Hepatocyte (in vitro differentiated cells): ENCODE data around the gene ALAD. TPM values are rescaled to one million over a fixed set of nuclear protein-coding genes. Genes with fewer than 3 reads are reported as not detected.
"Not testable (repeated sequence)": the region's sequence is repeated elsewhere in the genome, so short reads cannot be mapped to it uniquely, and the experiment has no call there.

ENCODE experiments used
- DNase-seq: peaks from one replicate; pipeline ENCODE4 v3.0.0-alpha.2; 2016; ENCODE audit warnings: low spot score
- H2AFZ ChIP-seq: fragments of 200-600 bp; sonication (generic); 2 replicates; pipeline ENCODE4 v1.6.0; 2016; ENCODE audit warnings: antibody characterized with exemption, mild to moderate bottlenecking
- H3K27ac ChIP-seq: fragments of 200-600 bp; sonication (generic); 2 replicates; pipeline ENCODE4 v1.5.1; 2016; ENCODE audit warnings: mild to moderate bottlenecking
- H3K27me3 ChIP-seq: fragments of 200-600 bp; sonication (generic); 2 replicates; pipeline ENCODE4 v1.6.1; 2016
- H3K36me3 ChIP-seq: fragments of 200-600 bp; sonication (generic); replicated peaks from 2 replicates; pipeline ENCODE4 v1.5.1; 2016; ENCODE audit warnings: low read depth; ENCODE audit not compliant: insufficient read depth
- H3K4me1 ChIP-seq: fragments of 200-600 bp; sonication (generic); 2 replicates; pipeline ENCODE4 v1.5.1; 2016; ENCODE audit warnings: mild to moderate bottlenecking, moderate library complexity; ENCODE audit not compliant: insufficient read depth
- H3K4me2 ChIP-seq: fragments of 200-600 bp; sonication (generic); 2 replicates; pipeline ENCODE4 v1.6.0; 2016
- H3K4me3 ChIP-seq: fragments of 200-600 bp; sonication (generic); 2 replicates; pipeline ENCODE4 v1.5.1; 2016; ENCODE audit warnings: mild to moderate bottlenecking
- H3K79me2 ChIP-seq: fragments of 200-600 bp; sonication (generic); 2 replicates; pipeline ENCODE4 v1.6.0; 2017; ENCODE audit warnings: mild to moderate bottlenecking
- H3K9me2 ChIP-seq: fragments of 200-600 bp; sonication (generic); replicated peaks from 2 replicates; pipeline ENCODE4 v1.6.0; 2017; ENCODE audit warnings: mild to moderate bottlenecking; ENCODE audit not compliant: insufficient read depth
- H3K9me3 ChIP-seq: fragments of 200-600 bp; sonication (generic); 2 replicates; pipeline ENCODE4 v1.5.1; 2016; ENCODE audit warnings: low read depth, mild to moderate bottlenecking
- H4K20me1 ChIP-seq: fragments of 200-600 bp; sonication (generic); 2 replicates; pipeline ENCODE4 v1.6.0; 2016; ENCODE audit warnings: mild to moderate bottlenecking; ENCODE audit not compliant: insufficient read depth, poor library complexity, severe bottlenecking
- CTCF ChIP-seq: fragments of 200-600 bp; sonication (generic); IDR thresholded peaks from 2 replicates; pipeline ENCODE4 v1.5.1; 2016; ENCODE audit warnings: antibody characterized with exemption, mild to moderate bottlenecking; ENCODE audit not compliant: poor library complexity
- EZH2 ChIP-seq: fragments of 200-600 bp; sonication (generic); IDR thresholded peaks from 2 replicates; pipeline ENCODE4 v1.6.1; 2016; ENCODE audit warnings: antibody characterized with exemption, mild to moderate bottlenecking, borderline replicate concordance
- EZH2phosphoT487 ChIP-seq: fragments of 200-600 bp; sonication (generic); IDR thresholded peaks from one replicate; pipeline ENCODE4 v1.6.1; 2018; ENCODE audit warnings: antibody characterized with exemption, mild to moderate bottlenecking, low read depth, moderate library complexity; ENCODE audit not compliant: unreplicated experiment, severe bottlenecking
- WGBS: methylation state at CpG from one replicate; pipeline ENCODE4 v1.1.6; 2016; ENCODE audit warnings: low lambda C conversion rate; ENCODE audit errors: missing lambda C conversion rate; 5-methylcytosine and 5-hydroxymethylcytosine counted together
- polyA plus RNA-seq: library from polyadenylated mRNA; unstranded; fragments of >200 nt; fragmentation: Nextera tagmentation; extraction: Ambion mirVana; gene quantifications from 2 replicates; pipeline ENCODE4 v1.2.1, GENCODE V29; 2016
- total RNA-seq: library from RNA; depleted of rRNA; stranded (reverse); fragments of >200 nt; gene quantifications from 2 replicates; pipeline ENCODE4 v1.2.3, GENCODE V29; 2014

The ALAD gene
- total and polyA plus RNA-seq, 2 experiments from 2014 or later = 27.8 to 43.8 TPM

GRCh38 chr9:113410207-113410864, 9.3 kb upstream of the ALAD start, which contains the start of the genes C9orf43 and POLE3:
Gene C9orf43 (plus strand): TSS chr9:113410747. CDS start chr9:113413494, 2,747 bp downstream.
Gene POLE3 (minus strand): TSS chr9:113410675. CDS start chr9:113410293, 382 bp downstream.
- H3K27ac ChIP-seq = peak within 1 kb of the TSS; percentile 97
- no peaks in the 10 kb centered on the region for H4K20me1 ChIP-seq
- TF ChIP-seq CTCF (no peak), EZH2 (no peak), EZH2phosphoT487 (no peak)
- no peaks in the 10 kb centered on the region for H3K9me3 ChIP-seq
- no peaks in the 10 kb centered on the region for H3K9me2 ChIP-seq
- no peaks in the 10 kb centered on the region for H3K36me3 ChIP-seq
- peak within 1 kb of the TSS; percentile 82 for H2AFZ ChIP-seq
- H3K27me3 ChIP-seq = no peaks in the 10 kb centered on the region
- peak; percentile 98 for DNase-seq
- no peaks in the 10 kb centered on the region for H3K4me1 ChIP-seq
- H3K4me2 ChIP-seq = peak within 1 kb of the TSS; percentile 99
- H3K4me3 ChIP-seq = peak within 1 kb of the TSS; percentile 60
- peaks cover 18% of the 10 kb centered on the region for H3K79me2 ChIP-seq
- under 1% methylated on average over 50 of the region's 61 CpGs for WGBS

- Histone ChIP-seq H3K4me1 (no peaks in the 10 kb centered on the region), H4K20me1 (no peaks in the 10 kb centered on the region), H3K36me3 (no peaks in the 10 kb centered on the region), H3K79me2 (peaks cover 18% of the 10 kb centered on the region), H3K27ac (peak overlapping the region; percentile 97), H2AFZ (peak overlapping the region; percentile 62), H3K4me3 (peak overlapping the region; percentile 30), H3K27me3 (no peaks in the 10 kb centered on the region), H3K9me3 (no peaks in the 10 kb centered on the region), H3K9me2 (no peaks in the 10 kb centered on the region), H3K4me2 (peak overlapping the region; percentile 99)
- WGBS = under 1% methylated on average over 20 of the region's 20 CpGs
- TF ChIP-seq EZH2 = no peak
- no peak for TF ChIP-seq CTCF
- no peak for TF ChIP-seq EZH2phosphoT487
- no peak for DNase-seq
Measured at GRCh38 chr9:113409883-113410206, 8.8 kb upstream of the ALAD start.

GRCh38 chr9:113409481-113409880, 8.4 kb upstream of the ALAD start:
- TF ChIP-seq EZH2phosphoT487 = no peak
- H3K27me3 ChIP-seq = no peaks in the 10 kb centered on the region
- peak overlapping the region; percentile 99 for H3K4me2 ChIP-seq
- peaks cover 18% of the 10 kb centered on the region for H3K79me2 ChIP-seq
- 54% methylated on average over 10 of the region's 10 CpGs for WGBS
- DNase-seq = no peak
- H3K27ac ChIP-seq = peak overlapping the region; percentile 97
- H2AFZ ChIP-seq = peak overlapping the region; percentile 62
- no peaks in the 10 kb centered on the region for H3K4me1 ChIP-seq
- peak overlapping the region; percentile 30 for H3K4me3 ChIP-seq
- no peaks in the 10 kb centered on the region for H4K20me1 ChIP-seq
- H3K36me3 ChIP-seq = no peaks in the 10 kb centered on the region
- no peaks in the 10 kb centered on the region for H3K9me3 ChIP-seq
- no peaks in the 10 kb centered on the region for H3K9me2 ChIP-seq

GRCh38 chr9:113406873-113407511, 5.9 kb upstream of the ALAD start:
- peak; percentile 80 for TF ChIP-seq CTCF
- not testable (repeated sequence) for H3K9me2 ChIP-seq, H4K20me1 ChIP-seq, H3K27me3 ChIP-seq, H3K9me3 ChIP-seq, H2AFZ ChIP-seq, H3K4me1 ChIP-seq, H3K36me3 ChIP-seq, H3K4me2 ChIP-seq, H3K4me3 ChIP-seq
- Histone ChIP-seq H3K27ac (peak overlapping the region; percentile 15), H3K79me2 (peaks cover 22% of the 10 kb centered on the region)
- WGBS = 55% methylated on average over 7 of the region's 7 CpGs
- peak; percentile 76 for DNase-seq

- H4K20me1 ChIP-seq, H3K4me2 ChIP-seq: not testable (repeated sequence)
Measured at GRCh38 chr9:113406353-113406752, 5.3 kb upstream of the ALAD start.

More at GRCh38 chr9:113406353-113406752, 5.3 kb upstream of the ALAD start:
- not testable (repeated sequence) for H3K27me3 ChIP-seq, H3K9me3 ChIP-seq, DNase-seq, H3K36me3 ChIP-seq, H3K9me2 ChIP-seq, H2AFZ ChIP-seq, H3K4me1 ChIP-seq, H3K4me3 ChIP-seq
- 86% methylated on average over 9 of the region's 9 CpGs for WGBS
- H3K27ac ChIP-seq = peak overlapping the region; percentile 15
- peaks cover 22% of the 10 kb centered on the region for H3K79me2 ChIP-seq
